Osteoblast (primary cell): Measurements from ENCODE around the gene UNK. TPM values are rescaled to one million over a fixed set of nuclear protein-coding genes. Genes with fewer than 3 reads are reported as not detected.

ENCODE experiments used
- DNase-seq: peaks from one replicate; pipeline ENCODE4 v3.0.0; 2011; ENCODE audit warnings: low spot score, mixed read lengths; ENCODE audit not compliant: insufficient read length; ENCODE audit errors: missing footprints
- H2AFZ ChIP-seq: 2 replicates; pipeline ENCODE4 v1.6.0; 2011; ENCODE audit warnings: mild to moderate bottlenecking, low read length
- H3K27ac ChIP-seq: 2 replicates; pipeline ENCODE4 v1.5.1; 2011; ENCODE audit warnings: mild to moderate bottlenecking, low read depth, low read length, moderate library complexity
- H3K27me3 ChIP-seq: 2 replicates; pipeline ENCODE4 v1.6.0; 2012; ENCODE audit warnings: mild to moderate bottlenecking, control low read depth, inconsistent platforms, low read length, moderate library complexity; ENCODE audit not compliant: insufficient read depth
- H3K36me3 ChIP-seq: 2 replicates; pipeline ENCODE4 v1.5.1; 2011; ENCODE audit warnings: mild to moderate bottlenecking, low read length, control low read depth, moderate library complexity; ENCODE audit not compliant: insufficient read depth
- H3K4me1 ChIP-seq: 2 replicates; pipeline ENCODE4 v1.5.1; 2011; ENCODE audit warnings: mild to moderate bottlenecking, low read length, control low read depth, moderate library complexity; ENCODE audit not compliant: insufficient read depth
- H3K4me2 ChIP-seq: 2 replicates; pipeline ENCODE4 v1.6.0; 2011; ENCODE audit warnings: mild to moderate bottlenecking, low read length; ENCODE audit not compliant: insufficient read depth
- H3K4me3 ChIP-seq: fragments of 200-600 bp; sonication (generic); 3 replicates; pipeline ENCODE4 v1.5.1; 2012; ENCODE audit warnings: mild to moderate bottlenecking, low read length, inconsistent platforms; ENCODE audit not compliant: insufficient read depth
- H3K79me2 ChIP-seq: 2 replicates; pipeline ENCODE4 v1.6.0; 2012; ENCODE audit warnings: mild to moderate bottlenecking, low read length, control low read depth, inconsistent platforms; ENCODE audit not compliant: insufficient read depth
- H3K9me3 ChIP-seq: 2 replicates; pipeline ENCODE4 v1.5.1; 2011; ENCODE audit warnings: low read depth, low read length, control low read depth
- H4K20me1 ChIP-seq: 2 replicates; pipeline ENCODE4 v1.6.0; 2012; ENCODE audit warnings: mild to moderate bottlenecking, low read length, control low read depth; ENCODE audit not compliant: insufficient read depth
- total RNA-seq: library from RNA; depleted of rRNA; stranded (reverse); fragments of >200 nt; gene quantifications from 2 replicates; pipeline ENCODE4 v1.2.3, GENCODE V29; 2012
- TF ChIP-seq, protein P1 (sequence below): IDR thresholded peaks from 2 replicates; pipeline ENCODE4 v1.5.1; 2011; ENCODE audit warnings: mild to moderate bottlenecking, low read depth, low read length, moderate library complexity; ENCODE audit errors: extremely low read depth

Gene UNK
- total RNA-seq, 1 donor: 18.5 TPM

DNA sequence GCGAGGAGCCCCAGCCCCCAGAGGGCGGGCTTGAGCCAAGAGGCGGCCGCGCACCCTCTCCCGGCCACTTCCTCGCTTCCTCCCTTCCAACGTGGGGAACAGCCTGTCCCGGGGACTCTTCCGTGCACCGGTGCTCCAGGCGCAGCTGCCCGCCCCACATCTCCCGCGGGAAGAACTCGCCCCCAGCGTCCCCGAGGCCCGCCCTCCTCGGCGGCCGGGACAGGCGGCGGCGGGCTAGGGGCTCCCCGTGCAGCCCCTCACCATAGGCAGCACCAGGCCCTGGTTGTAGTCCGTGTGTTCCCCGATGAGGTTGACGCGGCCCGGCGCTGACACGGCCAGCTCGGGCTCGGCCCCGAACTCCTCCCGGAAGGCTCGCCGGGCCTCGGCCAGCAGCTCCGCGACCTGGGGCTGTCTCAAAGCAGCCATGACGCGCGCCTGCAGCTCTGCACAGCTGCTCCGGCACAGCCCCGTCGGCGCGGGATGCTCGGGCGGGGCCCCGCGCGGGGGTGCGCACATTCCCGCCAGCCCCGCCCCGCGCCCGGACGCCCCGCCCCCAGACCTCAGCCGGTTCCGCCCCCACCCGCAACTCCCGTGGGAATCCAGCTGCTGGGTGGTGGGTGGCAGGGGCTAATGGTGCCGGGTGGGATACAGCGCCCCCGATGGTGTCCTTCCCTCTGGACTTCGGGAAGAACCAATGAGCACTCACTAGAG is 19.7 kb upstream of the UNK start, which contains the start of gene GALK1:
Gene GALK1 (minus strand): TSS at position 482 of the 711 bp plus-strand sequence. CDS start 56 bp downstream, at position 426.
- no peaks in the 10 kb centered on the region for H3K9me3 ChIP-seq
- peak within 1 kb of the TSS; percentile 83 for H3K4me3 ChIP-seq
- no peaks in the 10 kb centered on the region for H4K20me1 ChIP-seq
- TF ChIP-seq, protein P1, sequence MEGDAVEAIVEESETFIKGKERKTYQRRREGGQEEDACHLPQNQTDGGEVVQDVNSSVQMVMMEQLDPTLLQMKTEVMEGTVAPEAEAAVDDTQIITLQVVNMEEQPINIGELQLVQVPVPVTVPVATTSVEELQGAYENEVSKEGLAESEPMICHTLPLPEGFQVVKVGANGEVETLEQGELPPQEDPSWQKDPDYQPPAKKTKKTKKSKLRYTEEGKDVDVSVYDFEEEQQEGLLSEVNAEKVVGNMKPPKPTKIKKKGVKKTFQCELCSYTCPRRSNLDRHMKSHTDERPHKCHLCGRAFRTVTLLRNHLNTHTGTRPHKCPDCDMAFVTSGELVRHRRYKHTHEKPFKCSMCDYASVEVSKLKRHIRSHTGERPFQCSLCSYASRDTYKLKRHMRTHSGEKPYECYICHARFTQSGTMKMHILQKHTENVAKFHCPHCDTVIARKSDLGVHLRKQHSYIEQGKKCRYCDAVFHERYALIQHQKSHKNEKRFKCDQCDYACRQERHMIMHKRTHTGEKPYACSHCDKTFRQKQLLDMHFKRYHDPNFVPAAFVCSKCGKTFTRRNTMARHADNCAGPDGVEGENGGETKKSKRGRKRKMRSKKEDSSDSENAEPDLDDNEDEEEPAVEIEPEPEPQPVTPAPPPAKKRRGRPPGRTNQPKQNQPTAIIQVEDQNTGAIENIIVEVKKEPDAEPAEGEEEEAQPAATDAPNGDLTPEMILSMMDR: peak; percentile 49
- H3K4me2 ChIP-seq: peak within 1 kb of the TSS; percentile 87
- no peaks in the 10 kb centered on the region for H3K36me3 ChIP-seq
- peaks cover 8% of the 10 kb centered on the region for H3K4me1 ChIP-seq
- no peaks in the 10 kb centered on the region for H3K79me2 ChIP-seq
- no peak within 1 kb of the TSS for H3K27ac ChIP-seq
- H2AFZ ChIP-seq: peak within 1 kb of the TSS; percentile 65
- no peaks in the 10 kb centered on the region for H3K27me3 ChIP-seq
- peak; percentile 99 for DNase-seq

DNA sequence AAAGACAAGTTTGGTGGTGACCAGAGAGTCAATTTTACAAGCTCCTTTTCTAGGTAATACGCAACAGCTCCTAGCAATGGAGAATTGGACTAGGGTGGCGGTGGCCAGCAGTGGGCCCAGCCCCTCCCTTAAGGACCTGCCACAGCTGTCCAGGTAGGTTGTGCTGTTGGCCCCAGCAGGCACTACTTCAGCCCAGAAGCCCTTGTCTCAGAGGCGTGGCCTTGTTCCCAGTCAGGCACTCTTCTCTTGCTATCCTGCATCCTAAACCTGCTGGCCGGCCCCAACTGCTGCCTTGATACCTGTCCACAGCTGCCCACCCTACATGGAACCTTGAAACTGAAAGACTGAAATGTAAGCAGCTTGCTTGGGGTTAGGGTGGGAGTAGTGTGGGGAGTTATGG is 18.6 kb upstream of the UNK start:
- H3K4me2 ChIP-seq: no peak overlapping the region
- no peaks in the 10 kb centered on the region for H3K9me3 ChIP-seq
- no peak overlapping the region for H3K27ac ChIP-seq
- no peaks in the 10 kb centered on the region for H3K27me3 ChIP-seq
- peak; percentile 43 for DNase-seq
- peaks cover 8% of the 10 kb centered on the region for H3K4me1 ChIP-seq
- H2AFZ ChIP-seq: no peak overlapping the region
- no peaks in the 10 kb centered on the region for H4K20me1 ChIP-seq
- no peak overlapping the region for H3K4me3 ChIP-seq
- H3K79me2 ChIP-seq: no peaks in the 10 kb centered on the region
- H3K36me3 ChIP-seq: no peaks in the 10 kb centered on the region
- TF ChIP-seq, protein P1: no peak

DNA sequence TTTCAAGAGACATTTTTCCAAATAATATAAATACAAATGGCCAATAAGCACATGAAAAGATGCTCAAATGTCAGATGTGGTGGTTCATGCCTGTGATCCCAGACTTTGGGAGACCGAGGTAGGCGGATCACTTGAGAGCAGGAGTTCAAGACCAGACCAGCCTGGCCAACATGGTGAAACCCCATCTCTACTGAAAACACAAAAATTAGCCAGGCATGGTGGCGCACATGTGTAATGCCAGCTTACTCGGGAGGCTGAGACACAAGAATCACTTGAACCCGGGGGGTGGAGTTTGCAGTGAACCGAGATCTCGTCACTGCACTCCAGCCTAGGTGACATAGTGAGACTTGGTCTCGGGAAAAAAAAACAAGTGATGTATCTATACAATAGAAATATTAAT is 16.7 kb upstream of the UNK start:
- H3K4me2 ChIP-seq: no peak overlapping the region
- TF ChIP-seq, protein P1: no peak

DNA sequence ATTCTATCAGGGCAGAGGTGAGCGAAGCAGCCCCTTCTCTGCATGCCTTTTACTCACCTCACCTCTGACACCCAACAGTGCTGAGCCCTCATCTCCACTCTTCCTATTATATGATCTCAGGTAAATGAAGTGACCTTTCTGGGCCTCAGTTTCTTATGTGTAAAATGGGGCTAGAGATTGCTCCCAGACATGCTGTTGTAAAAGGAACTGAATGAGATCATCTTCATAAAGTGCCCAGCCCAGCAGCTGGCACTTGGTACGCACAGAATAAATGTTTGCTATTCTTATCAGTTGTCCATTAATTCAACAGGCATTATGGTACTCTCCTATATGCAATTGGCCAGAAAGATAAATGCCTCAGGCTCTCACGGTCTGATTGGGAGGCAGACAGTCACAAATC is 15.1 kb upstream of the UNK start:
- no peak overlapping the region for H2AFZ ChIP-seq
- H3K9me3 ChIP-seq: no peaks in the 10 kb centered on the region
- TF ChIP-seq, protein P1: no peak
- no peaks in the 10 kb centered on the region for H3K27me3 ChIP-seq
- H3K36me3 ChIP-seq: no peaks in the 10 kb centered on the region
- no peak for DNase-seq
- H3K4me3 ChIP-seq: no peak overlapping the region
- H3K4me1 ChIP-seq: peaks cover under 1% of the 10 kb centered on the region
- no peak overlapping the region for H3K27ac ChIP-seq
- H3K79me2 ChIP-seq: no peaks in the 10 kb centered on the region
- H3K4me2 ChIP-seq: no peak overlapping the region
- no peaks in the 10 kb centered on the region for H4K20me1 ChIP-seq

More for the DNA sequence above, 16.7 kb upstream of the UNK start:
- DNase-seq: no peak
- H4K20me1 ChIP-seq: no peaks in the 10 kb centered on the region
- no peak overlapping the region for H2AFZ ChIP-seq
- H3K27ac ChIP-seq: no peak overlapping the region
- H3K36me3 ChIP-seq: no peaks in the 10 kb centered on the region
- H3K4me1 ChIP-seq: peaks cover 8% of the 10 kb centered on the region
- H3K4me3 ChIP-seq: no peak overlapping the region
- H3K9me3 ChIP-seq: no peaks in the 10 kb centered on the region
- no peaks in the 10 kb centered on the region for H3K79me2 ChIP-seq
- no peaks in the 10 kb centered on the region for H3K27me3 ChIP-seq
